ENCODE measurements around the gene DCAF11.

DNA sequence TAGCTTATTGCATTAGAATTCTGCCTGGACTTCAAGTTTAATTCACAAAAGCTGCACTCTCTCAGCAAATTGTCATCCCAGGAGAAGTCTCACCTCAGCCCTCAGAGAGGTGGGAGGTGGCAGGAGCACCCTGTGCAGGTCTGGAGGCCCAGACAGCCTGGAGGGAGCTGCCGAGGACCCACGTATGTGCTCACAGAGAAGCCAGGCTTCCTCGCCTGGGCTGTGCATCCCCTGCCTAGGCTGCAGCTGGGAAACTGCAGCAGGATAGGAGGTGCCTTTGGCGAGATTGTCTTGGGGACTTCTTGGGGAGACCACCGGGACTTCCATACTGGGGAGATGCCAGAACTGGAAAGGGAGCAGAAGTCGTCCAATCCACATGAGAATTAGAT, 34.4 kb upstream of the DCAF11 start:
- TF ChIP-seq, protein P1, sequence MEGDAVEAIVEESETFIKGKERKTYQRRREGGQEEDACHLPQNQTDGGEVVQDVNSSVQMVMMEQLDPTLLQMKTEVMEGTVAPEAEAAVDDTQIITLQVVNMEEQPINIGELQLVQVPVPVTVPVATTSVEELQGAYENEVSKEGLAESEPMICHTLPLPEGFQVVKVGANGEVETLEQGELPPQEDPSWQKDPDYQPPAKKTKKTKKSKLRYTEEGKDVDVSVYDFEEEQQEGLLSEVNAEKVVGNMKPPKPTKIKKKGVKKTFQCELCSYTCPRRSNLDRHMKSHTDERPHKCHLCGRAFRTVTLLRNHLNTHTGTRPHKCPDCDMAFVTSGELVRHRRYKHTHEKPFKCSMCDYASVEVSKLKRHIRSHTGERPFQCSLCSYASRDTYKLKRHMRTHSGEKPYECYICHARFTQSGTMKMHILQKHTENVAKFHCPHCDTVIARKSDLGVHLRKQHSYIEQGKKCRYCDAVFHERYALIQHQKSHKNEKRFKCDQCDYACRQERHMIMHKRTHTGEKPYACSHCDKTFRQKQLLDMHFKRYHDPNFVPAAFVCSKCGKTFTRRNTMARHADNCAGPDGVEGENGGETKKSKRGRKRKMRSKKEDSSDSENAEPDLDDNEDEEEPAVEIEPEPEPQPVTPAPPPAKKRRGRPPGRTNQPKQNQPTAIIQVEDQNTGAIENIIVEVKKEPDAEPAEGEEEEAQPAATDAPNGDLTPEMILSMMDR (IDR thresholded peaks at IDR 0.05): no peak
- TF ChIP-seq EZH2 (IDR thresholded peaks at IDR 0.05; ENCODE audit: borderline replicate concordance, insufficient read depth, low read depth, low read length, poor library complexity, severe bottlenecking): no peak
